A673 (cell line): ENCODE results near the gene TSHZ1. TPM values are rescaled to one million over a fixed set of nuclear protein-coding genes. Genes with fewer than 3 reads are reported as not detected.

ENCODE experiments used
- BruUV-seq: library from RNA; stranded (reverse); fragments of 400-500 nt; replicated peaks from 2 replicates; lab custom pipeline; 2021; lab: Mats Ljungman, UMichigan
- CTCF ChIA-PET: fragments of 300-600 bp; sonication (Branson Sonifier 250); formaldehyde crosslinking; loops from one replicate; lab custom pipeline; 2022; ENCODE audit warnings: antibody characterized with exemption; lab: Charles Lee
- POLR2A ChIA-PET: fragments of 300-600 bp; sonication (Branson Sonifier 250); formaldehyde crosslinking; loops from one replicate; lab custom pipeline; 2022; ENCODE audit warnings: antibody characterized with exemption; ENCODE audit not compliant: low non-redundant PET; lab: Charles Lee
- DNase-seq: peaks from one replicate; pipeline ENCODE4 v3.0.0-alpha.2; 2015; ENCODE audit warnings: low spot score
- H3K27ac ChIP-seq: fragments of 200-600 bp; sonication (generic); 2 replicates; pipeline ENCODE4 v1.5.1; 2016; ENCODE audit warnings: mixed run types, low read depth, mild to moderate bottlenecking, mixed read lengths, antibody characterized with exemption, low read length; ENCODE audit not compliant: poor library complexity, severe bottlenecking
- H3K27me3 ChIP-seq: fragments of 200-600 bp; sonication (generic); replicated peaks from 2 replicates; pipeline ENCODE4 v1.6.1; 2017; ENCODE audit warnings: mixed run types, low read depth, mild to moderate bottlenecking, mixed read lengths, antibody characterized with exemption, low read length; ENCODE audit not compliant: insufficient read depth, poor library complexity
- H3K36me3 ChIP-seq: fragments of 200-600 bp; sonication (generic); 2 replicates; pipeline ENCODE4 v1.6.1; 2016; ENCODE audit warnings: mixed run types, mild to moderate bottlenecking, mixed read lengths, antibody characterized with exemption, low read length; ENCODE audit not compliant: insufficient read depth, poor library complexity, severe bottlenecking
- H3K4me1 ChIP-seq: fragments of 200-600 bp; sonication (generic); 2 replicates; pipeline ENCODE4 v1.6.1; 2017; ENCODE audit warnings: mixed run types, mild to moderate bottlenecking, mixed read lengths, antibody characterized with exemption, low read length; ENCODE audit not compliant: insufficient read depth, poor library complexity, severe bottlenecking
- H3K4me3 ChIP-seq: fragments of 200-600 bp; sonication (generic); 2 replicates; pipeline ENCODE4 v1.5.1; 2016; ENCODE audit warnings: low read depth, mixed run types, mild to moderate bottlenecking, mixed read lengths, low read length; ENCODE audit not compliant: poor library complexity, severe bottlenecking
- H3K9me3 ChIP-seq: fragments of 200-600 bp; sonication (generic); 2 replicates; pipeline ENCODE4 v1.6.1; 2016; ENCODE audit warnings: mixed run types, low read depth, mild to moderate bottlenecking, mixed read lengths, antibody characterized with exemption, low read length; ENCODE audit not compliant: poor library complexity, severe bottlenecking
- EZH2 ChIP-seq: fragments of 200-600 bp; sonication (generic); IDR thresholded peaks from 2 replicates; pipeline ENCODE4 v1.6.1; 2017; ENCODE audit warnings: borderline replicate concordance, low read depth, mild to moderate bottlenecking, mixed read lengths, antibody characterized with exemption, low read length; ENCODE audit not compliant: poor library complexity, severe bottlenecking
- intact Hi-C: fragments of 100-400 bp; cut with micrococcal nuclease; formaldehyde crosslinking; loops from one replicate; pipeline ENCODE4 v1.10.0; 2022; ENCODE audit not compliant: unreplicated experiment
- total RNA-seq: library from RNA; stranded (reverse); gene quantifications from 2 replicates; pipeline ENCODE4 v1.2.3, GENCODE V29; 2021
- TF ChIP-seq, protein P1 (sequence below): fragments of 300-800, 200-600 bp; sonication (generic); conservative IDR thresholded peaks from 2 replicates; pipeline ENCODE4 v1.5.1; 2017; ENCODE audit warnings: low read depth, mild to moderate bottlenecking, antibody characterized with exemption, low read length, moderate library complexity, mixed read lengths

Gene TSHZ1
- total RNA-seq, 1 experiment from 2014 or later = 1.8 TPM

DNA sequence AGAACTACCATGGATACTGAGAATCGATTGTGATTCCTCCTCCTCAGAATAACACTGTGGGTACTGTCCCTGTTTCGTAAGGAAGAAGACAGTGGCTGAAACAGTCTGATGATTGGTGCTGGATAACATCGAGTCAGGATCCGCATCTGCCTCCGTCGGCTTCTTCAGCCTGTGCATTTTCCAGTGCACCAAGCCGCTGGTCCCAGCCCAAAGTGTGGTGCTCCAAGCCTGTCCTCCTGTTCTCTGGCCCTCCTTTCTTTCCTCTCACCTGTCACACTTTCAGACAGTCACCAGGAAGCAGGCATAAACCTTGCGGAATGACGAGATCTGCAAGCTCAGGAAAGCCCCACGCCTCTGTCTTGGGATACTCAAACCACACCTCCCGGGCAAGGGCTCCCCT, 32.2 kb upstream of the TSHZ1 start:
- intact Hi-C loops = no loop called here
- no TSS peak for BruUV-seq
- no peak overlapping the region for H3K27ac ChIP-seq
- H3K4me3 ChIP-seq = no peak overlapping the region
- POLR2A ChIA-PET = no interaction called here
- no peaks in the 10 kb centered on the region for H3K27me3 ChIP-seq
- TF ChIP-seq, protein P1, sequence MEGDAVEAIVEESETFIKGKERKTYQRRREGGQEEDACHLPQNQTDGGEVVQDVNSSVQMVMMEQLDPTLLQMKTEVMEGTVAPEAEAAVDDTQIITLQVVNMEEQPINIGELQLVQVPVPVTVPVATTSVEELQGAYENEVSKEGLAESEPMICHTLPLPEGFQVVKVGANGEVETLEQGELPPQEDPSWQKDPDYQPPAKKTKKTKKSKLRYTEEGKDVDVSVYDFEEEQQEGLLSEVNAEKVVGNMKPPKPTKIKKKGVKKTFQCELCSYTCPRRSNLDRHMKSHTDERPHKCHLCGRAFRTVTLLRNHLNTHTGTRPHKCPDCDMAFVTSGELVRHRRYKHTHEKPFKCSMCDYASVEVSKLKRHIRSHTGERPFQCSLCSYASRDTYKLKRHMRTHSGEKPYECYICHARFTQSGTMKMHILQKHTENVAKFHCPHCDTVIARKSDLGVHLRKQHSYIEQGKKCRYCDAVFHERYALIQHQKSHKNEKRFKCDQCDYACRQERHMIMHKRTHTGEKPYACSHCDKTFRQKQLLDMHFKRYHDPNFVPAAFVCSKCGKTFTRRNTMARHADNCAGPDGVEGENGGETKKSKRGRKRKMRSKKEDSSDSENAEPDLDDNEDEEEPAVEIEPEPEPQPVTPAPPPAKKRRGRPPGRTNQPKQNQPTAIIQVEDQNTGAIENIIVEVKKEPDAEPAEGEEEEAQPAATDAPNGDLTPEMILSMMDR = no peak
- no peaks in the 10 kb centered on the region for H3K4me1 ChIP-seq
- no peaks in the 10 kb centered on the region for H3K36me3 ChIP-seq
- no peak for DNase-seq
- H3K9me3 ChIP-seq = no peaks in the 10 kb centered on the region
- CTCF ChIA-PET = no interaction called here

DNA sequence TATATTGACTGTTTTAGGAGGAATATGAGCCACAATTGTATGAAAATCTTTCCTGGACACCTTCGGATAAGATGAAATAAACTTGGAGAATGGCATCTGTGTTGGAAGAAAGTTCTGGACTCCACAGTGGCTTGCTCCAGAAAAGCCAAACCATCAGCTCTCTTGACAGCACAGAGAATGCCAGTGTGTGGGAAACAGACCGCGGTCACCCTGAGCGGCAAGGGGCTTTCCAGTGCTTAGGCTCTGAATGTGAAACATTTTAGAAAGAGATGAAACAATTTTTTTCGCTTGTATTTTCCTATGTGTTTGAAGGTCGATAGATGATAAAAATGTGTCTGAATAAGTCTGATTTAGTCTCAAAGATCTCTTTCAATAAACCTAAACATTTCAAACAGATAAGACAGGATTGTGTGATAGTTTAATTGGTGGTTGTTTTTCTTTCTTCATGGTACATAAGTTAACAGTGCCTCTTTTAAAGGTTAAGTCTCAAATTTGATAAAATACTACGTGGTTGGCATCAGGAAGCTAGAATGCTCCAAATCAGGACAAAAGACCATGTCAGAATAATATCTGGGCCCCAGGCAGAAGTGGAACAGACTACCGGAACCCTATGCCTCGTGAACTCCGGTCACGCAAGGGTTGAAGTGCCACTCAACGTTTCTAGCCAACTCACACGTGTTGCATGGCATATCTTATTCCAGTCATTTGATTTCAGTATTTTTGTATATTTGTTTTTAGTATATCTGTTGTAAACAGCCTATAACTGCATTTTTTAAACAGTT, 30.6 kb upstream of the TSHZ1 start:
- BruUV-seq = no TSS peak
- H3K27ac ChIP-seq = no peak overlapping the region
- POLR2A ChIA-PET = no interaction called here
- no peaks in the 10 kb centered on the region for H3K4me1 ChIP-seq
- no peaks in the 10 kb centered on the region for H3K9me3 ChIP-seq
- H3K36me3 ChIP-seq = no peaks in the 10 kb centered on the region
- H3K4me3 ChIP-seq = no peak overlapping the region
- no peak for DNase-seq
- intact Hi-C loops = no loop called here
- no peaks in the 10 kb centered on the region for H3K27me3 ChIP-seq
- CTCF ChIA-PET = no interaction called here
- TF ChIP-seq EZH2 = no peak
- TF ChIP-seq, protein P1 = no peak

DNA sequence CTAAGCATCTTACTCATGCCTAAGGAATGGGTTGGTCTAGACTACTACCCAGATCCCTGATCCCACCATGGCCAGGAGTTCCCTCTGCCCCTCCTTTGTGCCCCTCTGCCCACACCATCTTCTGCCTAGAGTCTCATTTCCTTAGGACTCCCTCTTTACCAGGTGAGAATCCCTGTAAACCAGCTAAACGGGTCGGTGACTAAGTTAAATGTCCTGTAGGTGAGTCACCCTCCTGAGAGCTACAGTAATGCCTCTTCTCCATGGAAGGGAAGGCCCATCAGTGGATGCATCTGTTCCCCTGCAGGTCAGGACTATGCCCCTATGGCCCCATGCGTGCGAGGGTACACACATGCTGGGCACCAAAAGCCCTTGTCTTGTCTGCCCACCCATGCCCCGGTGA, 27.1 kb upstream of the TSHZ1 start:
- intact Hi-C loops = no loop called here
- Histone ChIP-seq H3K4me1 (no peaks in the 10 kb centered on the region), H3K9me3 (no peaks in the 10 kb centered on the region), H3K27ac (no peak overlapping the region), H3K4me3 (no peak overlapping the region), H3K27me3 (no peaks in the 10 kb centered on the region), H3K36me3 (no peaks in the 10 kb centered on the region)
- ChIA-PET CTCF (no interaction called here), POLR2A (no interaction called here)
- TF ChIP-seq, protein P1 = no peak
- TF ChIP-seq EZH2 = no peak
- no peak for DNase-seq
- no TSS peak for BruUV-seq
